ENCODE data around the gene KHSRP.

KHSRP gene

DNA sequence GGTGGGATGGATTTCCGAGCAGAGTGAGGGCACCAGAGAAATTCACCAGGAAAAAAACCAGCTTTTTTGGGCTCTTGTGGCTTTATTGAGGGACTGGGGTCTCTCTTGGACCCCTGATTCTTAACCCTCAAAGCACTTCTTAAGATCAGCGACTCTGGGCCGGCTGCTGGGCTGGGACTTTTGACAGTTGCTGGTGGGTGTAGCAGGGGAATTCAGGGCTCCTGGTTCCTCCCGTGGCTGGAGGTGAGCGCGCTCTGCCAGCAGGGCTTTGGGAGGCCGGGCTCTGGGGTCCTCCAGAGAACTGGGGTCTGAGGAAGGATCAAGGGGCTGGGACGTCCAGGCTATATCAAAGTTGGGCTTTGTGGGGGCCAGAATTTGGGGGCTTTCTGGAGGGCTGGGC lies 42.8 kb upstream of the KHSRP start:
- intact Hi-C loops (cut with DNase I; ENCODE audit: low total_unique reads), result no loop called here
- Histone ChIP-seq H3K27me3 (peaks cover 0 to 28% of the 10 kb centered on the region in 2 donors), H3K27ac (no peak overlapping the region), H3K4me1 (peaks cover 0 to 10% (median 5%) of the 10 kb centered on the region in 4 donors), H3K4me3 (no peak overlapping the region), H3K36me3 (peaks cover 0 to 7% (median 0%) of the 10 kb centered on the region in 3 donors), H3K9me3 (no peaks in the 10 kb centered on the region)
- DNase-seq, result no peak
- TF ChIP-seq, protein P1, sequence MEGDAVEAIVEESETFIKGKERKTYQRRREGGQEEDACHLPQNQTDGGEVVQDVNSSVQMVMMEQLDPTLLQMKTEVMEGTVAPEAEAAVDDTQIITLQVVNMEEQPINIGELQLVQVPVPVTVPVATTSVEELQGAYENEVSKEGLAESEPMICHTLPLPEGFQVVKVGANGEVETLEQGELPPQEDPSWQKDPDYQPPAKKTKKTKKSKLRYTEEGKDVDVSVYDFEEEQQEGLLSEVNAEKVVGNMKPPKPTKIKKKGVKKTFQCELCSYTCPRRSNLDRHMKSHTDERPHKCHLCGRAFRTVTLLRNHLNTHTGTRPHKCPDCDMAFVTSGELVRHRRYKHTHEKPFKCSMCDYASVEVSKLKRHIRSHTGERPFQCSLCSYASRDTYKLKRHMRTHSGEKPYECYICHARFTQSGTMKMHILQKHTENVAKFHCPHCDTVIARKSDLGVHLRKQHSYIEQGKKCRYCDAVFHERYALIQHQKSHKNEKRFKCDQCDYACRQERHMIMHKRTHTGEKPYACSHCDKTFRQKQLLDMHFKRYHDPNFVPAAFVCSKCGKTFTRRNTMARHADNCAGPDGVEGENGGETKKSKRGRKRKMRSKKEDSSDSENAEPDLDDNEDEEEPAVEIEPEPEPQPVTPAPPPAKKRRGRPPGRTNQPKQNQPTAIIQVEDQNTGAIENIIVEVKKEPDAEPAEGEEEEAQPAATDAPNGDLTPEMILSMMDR (IDR thresholded peaks at IDR 0.05), result no peak

DNA sequence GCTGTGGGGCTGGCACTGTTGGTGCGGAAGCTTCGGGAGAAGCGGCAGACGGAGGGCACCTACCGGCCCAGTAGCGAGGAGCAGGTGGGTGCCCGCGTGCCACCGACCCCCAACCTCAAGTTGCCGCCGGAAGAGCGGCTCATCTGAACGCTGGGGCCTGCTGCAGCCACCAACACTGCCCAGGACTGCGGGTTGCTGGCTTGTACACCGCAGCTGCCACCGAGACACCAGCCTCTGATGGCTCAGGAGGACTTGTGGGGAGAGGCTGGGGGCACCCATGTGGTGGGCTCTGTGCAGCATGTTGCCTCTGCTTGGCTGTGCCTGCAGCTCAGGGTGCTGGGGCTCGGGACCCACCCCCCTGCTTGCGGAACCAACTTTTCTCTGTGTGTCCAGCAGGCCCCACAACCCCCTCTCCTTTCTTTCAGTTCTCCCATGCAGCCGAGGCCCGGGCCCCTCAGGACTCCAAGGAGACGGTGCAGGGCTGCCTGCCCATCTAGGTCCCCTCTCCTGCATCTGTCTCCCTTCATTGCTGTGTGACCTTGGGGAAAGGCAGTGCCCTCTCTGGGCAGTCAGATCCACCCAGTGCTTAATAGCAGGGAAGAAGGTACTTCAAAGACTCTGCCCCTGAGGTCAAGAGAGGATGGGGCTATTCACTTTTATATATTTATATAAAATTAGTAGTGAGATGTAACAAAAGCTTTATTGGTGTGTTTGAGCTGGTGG lies 42.1 kb upstream of the KHSRP start:
- Histone ChIP-seq H3K36me3 (peaks cover 0 to 7% (median 0%) of the 10 kb centered on the region in 3 donors), H3K27ac (no peak overlapping the region), H3K4me3 (no peak overlapping the region), H3K9me3 (no peaks in the 10 kb centered on the region), H3K27me3 (peaks cover 0 to 25% of the 10 kb centered on the region in 2 donors), H3K4me1 (peaks cover 0 to 10% (median 5%) of the 10 kb centered on the region in 4 donors)
- TF ChIP-seq, protein P1 (IDR thresholded peaks at IDR 0.05), result no peak
- intact Hi-C loops (cut with DNase I; ENCODE audit: low total_unique reads), result no loop called here
- no peak for DNase-seq

DNA sequence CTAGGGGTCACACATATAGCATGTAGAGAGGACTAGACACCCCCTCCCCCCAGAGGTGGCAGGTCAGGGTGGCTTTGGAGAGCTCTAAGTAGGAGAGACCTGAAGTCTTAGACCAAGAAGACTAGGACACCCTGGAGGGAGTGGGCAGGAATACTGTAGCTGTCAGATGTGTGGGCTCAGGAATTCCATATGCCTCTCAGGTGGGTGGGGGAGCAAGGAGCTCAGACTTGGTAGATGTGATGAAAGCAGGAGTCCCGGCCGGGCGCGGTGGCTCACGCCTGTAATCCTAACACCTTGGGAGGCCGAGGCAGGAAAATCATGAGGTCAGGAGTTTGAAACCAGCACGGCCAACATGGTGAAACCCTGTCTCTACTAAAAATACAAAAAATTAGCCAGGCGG lies 41.1 kb upstream of the KHSRP start:
- Histone ChIP-seq H3K9me3 (no peaks in the 10 kb centered on the region), H3K27ac (no peak overlapping the region), H3K4me3 (no peak overlapping the region), H3K36me3 (peaks cover 0 to 7% (median 0%) of the 10 kb centered on the region in 3 donors), H3K4me1 (peaks cover 0 to 13% (median 5%) of the 10 kb centered on the region in 4 donors), H3K27me3 (peaks cover 0 to 25% of the 10 kb centered on the region in 2 donors)
- TF ChIP-seq, protein P1 (IDR thresholded peaks at IDR 0.05), result no peak
- no peak for DNase-seq
- intact Hi-C loops (cut with DNase I; ENCODE audit: low total_unique reads), result no loop called here

DNA sequence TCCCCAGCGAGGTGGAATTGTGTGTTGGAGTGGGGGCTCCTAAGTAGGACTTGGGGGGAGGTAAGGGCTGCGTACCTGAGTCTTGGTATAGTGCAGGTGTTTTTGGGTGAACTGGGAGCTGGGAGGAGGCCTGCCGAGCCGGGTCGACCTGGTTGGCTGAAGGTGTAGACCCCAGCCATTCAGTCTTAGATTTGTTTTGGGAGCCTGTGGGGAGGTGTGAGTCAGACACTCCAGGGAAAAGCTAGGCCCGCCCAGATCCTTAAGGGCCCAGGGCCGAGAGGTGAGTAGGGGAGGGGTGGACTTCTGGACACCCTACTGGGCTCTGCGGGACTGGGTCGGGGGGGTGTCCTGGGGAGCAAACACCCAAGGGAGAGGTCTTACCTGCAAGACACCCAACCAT lies 40.4 kb upstream of the KHSRP start:
- H3K9me3 ChIP-seq, result no peaks in the 10 kb centered on the region
- H3K27ac ChIP-seq, result no peak overlapping the region
- TF ChIP-seq, protein P1 (IDR thresholded peaks at IDR 0.05), result no peak
- peaks cover 0 to 7% (median 0%) of the 10 kb centered on the region in 3 donors for H3K36me3 ChIP-seq
- no peak for DNase-seq
- intact Hi-C loops (cut with DNase I; ENCODE audit: low total_unique reads), result no loop called here
- H3K27me3 ChIP-seq, result peaks cover 0 to 25% of the 10 kb centered on the region in 2 donors
- no peak overlapping the region for H3K4me3 ChIP-seq
- peaks cover 0 to 15% (median 5%) of the 10 kb centered on the region in 4 donors for H3K4me1 ChIP-seq

DNA sequence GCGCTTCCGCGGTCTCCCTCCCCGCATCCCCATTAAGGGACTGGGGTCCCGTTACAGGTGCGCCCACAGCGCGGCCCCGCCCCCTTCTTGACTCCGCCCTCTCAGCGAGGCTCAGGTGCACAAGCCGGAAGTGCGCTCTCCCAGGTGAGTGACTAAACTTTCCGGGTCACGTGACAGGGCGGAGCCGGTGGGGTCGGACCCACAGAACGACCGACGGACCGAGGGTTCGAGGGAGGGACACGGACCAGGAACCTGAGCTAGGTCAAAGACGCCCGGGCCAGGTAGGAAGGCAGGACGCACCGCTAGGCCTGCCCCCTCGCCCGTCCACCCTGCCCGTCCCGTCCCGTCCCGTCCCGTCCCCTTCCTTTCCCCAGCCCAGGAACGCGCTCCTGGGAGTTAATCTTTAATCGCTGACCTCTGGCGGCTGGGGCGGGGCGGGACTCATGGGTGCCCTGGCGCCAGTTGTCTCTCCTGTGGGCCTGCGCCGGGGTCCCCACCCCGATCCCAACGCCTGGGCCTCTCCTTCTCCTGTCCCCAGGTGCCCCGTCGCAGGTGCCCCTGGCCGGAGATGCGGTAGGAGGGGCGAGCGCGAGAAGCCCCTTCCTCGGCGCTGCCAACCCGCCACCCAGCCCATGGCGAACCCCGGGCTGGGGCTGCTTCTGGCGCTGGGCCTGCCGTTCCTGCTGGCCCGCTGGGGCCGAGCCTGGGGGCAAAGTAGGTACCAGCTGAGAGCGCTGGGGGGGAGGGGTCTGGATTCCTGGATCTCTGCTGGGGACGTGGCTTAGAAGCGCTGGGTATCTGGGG lies 39.7 kb upstream of the KHSRP start, which contains the start of gene CRB3:
Gene CRB3 (plus strand): TSS at position 202 of the 804 bp plus-strand sequence. CDS start 431 bp downstream, at position 633.
- no peak for DNase-seq
- H3K4me1 ChIP-seq, result peaks cover 0 to 16% (median 6%) of the 10 kb centered on the region in 4 donors
- no peak within 1 kb of the TSS for H3K27ac ChIP-seq
- intact Hi-C loops (cut with DNase I; ENCODE audit: low total_unique reads), result no loop called here
- H3K4me3 ChIP-seq, result no peak within 1 kb of the TSS
- H3K36me3 ChIP-seq, result peaks cover 0 to 7% (median 0%) of the 10 kb centered on the region in 3 donors
- H3K27me3 ChIP-seq, result peaks cover 0 to 25% of the 10 kb centered on the region in 2 donors
- TF ChIP-seq, protein P1 (IDR thresholded peaks at IDR 0.05), result no peak
- no peaks in the 10 kb centered on the region for H3K9me3 ChIP-seq
